Spleen (tissue), 7 donors: ENCODE results near the gene ZFP62.

Experiments used
- POLR2A ChIP-seq, 3 donors: fragments of 450-650 bp; IDR thresholded peaks; one replicate each; pipeline ENCODE4 v1.5.1; 2017; ENCODE audit warnings: antibody characterized with exemption in 3 of 3, mild to moderate bottlenecking in 1 of 3
- TF ChIP-seq, protein P1 (sequence below), 11 experiments: fragments of 200-600 bp in 7 of 11; fragments of 450-650 bp in 4 of 11; sonication (generic) in 4 of 11; IDR thresholded peaks in 8 of 11; conservative IDR thresholded peaks in 3 of 11; 1 replicate in 7 of 11; 2 replicates in 4 of 11; pipeline versions ENCODE4 v1.4.0 to v1.8.0; 2016 to 2021; ENCODE audit warnings: antibody characterized with exemption in 11 of 11, inconsistent platforms in 4 of 11, mild to moderate bottlenecking in 1 of 11
- donor health status: DM: no; HTN: no; CAD: no; lungs with moderate emphysema.
- donor health status: DM: no; HTN: no; CAD: no.
- donor health status: DM: no; HTN: no; CAD: no.

DNA sequence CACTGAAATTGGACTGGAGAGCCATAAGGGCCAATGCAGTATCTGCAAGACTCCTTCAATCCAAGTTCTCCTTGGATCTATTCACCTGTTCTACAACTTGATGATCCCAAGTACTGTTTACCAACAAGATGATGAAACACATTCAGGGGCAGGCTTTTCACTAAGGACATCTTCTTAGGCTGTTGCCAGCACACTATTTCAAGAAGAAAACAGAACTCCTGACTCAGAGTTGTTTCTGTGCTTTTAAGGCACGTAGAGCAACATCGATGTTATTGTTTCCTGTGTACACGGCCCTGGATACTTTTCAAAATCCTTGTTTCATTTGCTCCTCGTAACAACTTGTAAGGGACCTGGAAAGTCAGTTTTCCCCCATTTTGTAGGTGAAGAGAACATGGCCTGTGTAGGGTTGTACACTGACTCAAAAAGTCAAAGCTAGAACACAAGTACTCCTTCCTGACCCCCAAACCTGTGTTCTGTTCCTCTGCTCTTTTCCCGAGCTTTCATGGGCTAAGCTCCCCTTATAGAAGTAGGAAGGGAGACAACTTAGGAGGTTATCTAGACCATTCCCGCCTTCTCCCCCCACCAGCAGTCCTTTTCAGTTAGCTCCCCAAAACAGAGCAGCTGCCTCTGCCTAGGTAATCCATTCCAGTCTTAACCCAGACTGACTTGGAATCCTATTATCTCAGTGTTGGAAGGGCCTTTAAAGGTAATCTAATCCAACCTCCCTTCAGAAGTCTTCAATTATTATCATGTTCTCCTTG, 53.2 kb downstream of the ZFP62 start:
- TF ChIP-seq, protein P1, sequence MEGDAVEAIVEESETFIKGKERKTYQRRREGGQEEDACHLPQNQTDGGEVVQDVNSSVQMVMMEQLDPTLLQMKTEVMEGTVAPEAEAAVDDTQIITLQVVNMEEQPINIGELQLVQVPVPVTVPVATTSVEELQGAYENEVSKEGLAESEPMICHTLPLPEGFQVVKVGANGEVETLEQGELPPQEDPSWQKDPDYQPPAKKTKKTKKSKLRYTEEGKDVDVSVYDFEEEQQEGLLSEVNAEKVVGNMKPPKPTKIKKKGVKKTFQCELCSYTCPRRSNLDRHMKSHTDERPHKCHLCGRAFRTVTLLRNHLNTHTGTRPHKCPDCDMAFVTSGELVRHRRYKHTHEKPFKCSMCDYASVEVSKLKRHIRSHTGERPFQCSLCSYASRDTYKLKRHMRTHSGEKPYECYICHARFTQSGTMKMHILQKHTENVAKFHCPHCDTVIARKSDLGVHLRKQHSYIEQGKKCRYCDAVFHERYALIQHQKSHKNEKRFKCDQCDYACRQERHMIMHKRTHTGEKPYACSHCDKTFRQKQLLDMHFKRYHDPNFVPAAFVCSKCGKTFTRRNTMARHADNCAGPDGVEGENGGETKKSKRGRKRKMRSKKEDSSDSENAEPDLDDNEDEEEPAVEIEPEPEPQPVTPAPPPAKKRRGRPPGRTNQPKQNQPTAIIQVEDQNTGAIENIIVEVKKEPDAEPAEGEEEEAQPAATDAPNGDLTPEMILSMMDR (IDR thresholded peaks at IDR 0.05 in 8 of 11, conservative IDR thresholded peaks at IDR 0.05 in 3 of 11), result no peak
- TF ChIP-seq POLR2A (IDR thresholded peaks at IDR 0.05), result no peak
